GM12864 (cell line): ENCODE measurements around the gene ZIC4.
A peak's percentile ranks its signal among the peaks of the same experiment; 100 is the strongest.

Experiments used
- DNase-seq: peaks from one replicate; pipeline ENCODE4 v3.0.0-alpha.2; 2011; ENCODE audit warnings: low read depth
- H3K4me3 ChIP-seq: 2 replicates; pipeline ENCODE4 v1.5.1; 2011; ENCODE audit warnings: mild to moderate bottlenecking, low read depth, low read length, control low read depth
- CTCF ChIP-seq: IDR thresholded peaks from 2 replicates; pipeline ENCODE4 v1.5.1; 2011; ENCODE audit warnings: low read depth, mild to moderate bottlenecking, moderate library complexity, low read length, control low read depth, inconsistent platforms; ENCODE audit errors: missing control alignments

The ZIC4 gene

GRCh38 chr3:147368561-147369221 is 37.7 kb downstream of the ZIC4 start:
- TF ChIP-seq CTCF, result no peak
- H3K4me3 ChIP-seq, result no peak overlapping the region
- DNase-seq, result no peak

GRCh38 chr3:147368151-147368550 is 38.2 kb downstream of the ZIC4 start:
- TF ChIP-seq CTCF, result no peak
- H3K4me3 ChIP-seq, result no peak overlapping the region
- no peak for DNase-seq

- TF ChIP-seq CTCF, result no peak
- no peak for DNase-seq
- no peak overlapping the region for H3K4me3 ChIP-seq
These were observed 38.7 kb downstream of the ZIC4 start for GRCh38 chr3:147367676-147368075.

GRCh38 chr3:147365196-147366115 is 40.9 kb downstream of the ZIC4 start:
- DNase-seq, result no peak
- no peak overlapping the region for H3K4me3 ChIP-seq
- TF ChIP-seq CTCF, result no peak

GRCh38 chr3:147364771-147365170 is 41.6 kb downstream of the ZIC4 start:
- H3K4me3 ChIP-seq, result no peak overlapping the region
- TF ChIP-seq CTCF, result no peak

GRCh38 chr3:147361454-147362420 is 44.6 kb downstream of the ZIC4 start:
- peak; percentile 4 for DNase-seq
- H3K4me3 ChIP-seq, result no peak overlapping the region

More at GRCh38 chr3:147364771-147365170, 41.6 kb downstream of the ZIC4 start:
- DNase-seq, result no peak

More at GRCh38 chr3:147361454-147362420, 44.6 kb downstream of the ZIC4 start:
- peak; percentile 77 for TF ChIP-seq CTCF
